H1 (cell line): ENCODE results near the gene NOX5. TPM values are rescaled to one million over a fixed set of nuclear protein-coding genes. Genes with fewer than 3 reads are reported as not detected.

Experiments
- CTCF ChIA-PET: fragments of 300-600 bp; sonication (Branson Sonifier 250); formaldehyde crosslinking; loops from one replicate; lab custom pipeline; 2021; ENCODE audit not compliant: partially characterized antibody; lab: Charles Lee
- POLR2A ChIA-PET: fragments of 300-600 bp; sonication (Branson Sonifier 250); formaldehyde crosslinking; loops from one replicate; lab custom pipeline; 2021; ENCODE audit warnings: inconsistent platforms; ENCODE audit not compliant: partially characterized antibody; lab: Charles Lee
- DNase-seq, 2 experiments: peaks; one replicate each; pipeline versions ENCODE4 v3.0.0 to v3.0.0-alpha.2; 2010 to 2022; ENCODE audit warnings: low spot score in 2 of 2, low read depth in 1 of 2, mixed read lengths in 1 of 2
- FAIRE-seq: peaks from 2 replicates; lab custom pipeline; 2011; peaks lifted over from hg19 to GRCh38; lab: Jason Lieb, UNC
- H2AFZ ChIP-seq: 2 replicates; pipeline ENCODE4 v1.8.1; 2012; ENCODE audit warnings: low read length, inconsistent platforms
- H2AK5ac ChIP-seq: 2 replicates; pipeline ENCODE4 v1.6.1; 2013; ENCODE audit warnings: low read depth, low read length
- H2BK120ac ChIP-seq: replicated peaks from 2 replicates; pipeline ENCODE3; 2013; ENCODE audit warnings: low read depth, low read length, inconsistent platforms
- H2BK12ac ChIP-seq: 2 replicates; pipeline ENCODE4 v1.6.1; 2013; ENCODE audit warnings: low read depth, low read length
- H2BK15ac ChIP-seq: 2 replicates; pipeline ENCODE4 v1.6.1; 2013; ENCODE audit warnings: low read length
- H2BK20ac ChIP-seq: 2 replicates; pipeline ENCODE4 v1.6.1; 2013; ENCODE audit warnings: low read length
- H2BK5ac ChIP-seq: 2 replicates; pipeline ENCODE4 v1.6.1; 2013; ENCODE audit warnings: low read depth, low read length
- H3K14ac ChIP-seq: 2 replicates; pipeline ENCODE4 v1.6.1; 2013; ENCODE audit warnings: inconsistent platforms; ENCODE audit not compliant: insufficient read length
- H3K18ac ChIP-seq: 2 replicates; pipeline ENCODE4 v1.6.1; 2013; ENCODE audit warnings: low read length; ENCODE audit errors: extremely low read depth
- H3K23ac ChIP-seq: 2 replicates; pipeline ENCODE4 v1.6.1; 2013; ENCODE audit warnings: inconsistent platforms; ENCODE audit not compliant: insufficient read length
- H3K23me2 ChIP-seq: 2 replicates; pipeline ENCODE4 v1.6.1; 2013; ENCODE audit warnings: low read depth, low read length
- H3K27ac ChIP-seq: 2 replicates; pipeline ENCODE4 v1.6.1; 2011; ENCODE audit warnings: low read depth, low read length, inconsistent platforms
- H3K27me3 ChIP-seq, 4 experiments: replicated peaks in 1 of 4; 1 replicate in 1 of 4; 2 replicates in 3 of 4; pipeline versions ENCODE4 v1.6.1 to v1.8.1; 2011 to 2013; ENCODE audit warnings: low read length in 3 of 4, mild to moderate bottlenecking in 3 of 4, inconsistent platforms in 2 of 4, mixed read lengths in 2 of 4, moderate library complexity in 1 of 4; ENCODE audit not compliant: control insufficient read depth in 3 of 4, insufficient read depth in 3 of 4; ENCODE audit errors: extremely low read depth in 1 of 4
- H3K36me3 ChIP-seq, 4 experiments: 2 replicates each; pipeline versions ENCODE4 v1.6.1 to v1.8.1; 2011 to 2013; ENCODE audit warnings: mild to moderate bottlenecking in 4 of 4, low read length in 3 of 4, moderate library complexity in 2 of 4, control low read depth in 1 of 4, inconsistent platforms in 1 of 4; ENCODE audit not compliant: insufficient read depth in 4 of 4, control insufficient read depth in 2 of 4
- H3K4ac ChIP-seq: replicated peaks from 2 replicates; pipeline ENCODE3; 2013; ENCODE audit warnings: low read length, low read depth, mixed read lengths, inconsistent platforms; ENCODE audit not compliant: insufficient read length
- H3K4me1 ChIP-seq, 4 experiments: replicated peaks in 1 of 4; 1 replicate in 1 of 4; 2 replicates in 3 of 4; pipeline versions ENCODE4 v1.6.1 to v1.8.1; 2011 to 2013; ENCODE audit warnings: low read length in 3 of 4, inconsistent platforms in 2 of 4, mixed read lengths in 1 of 4; ENCODE audit not compliant: insufficient read depth in 4 of 4, control insufficient read depth in 3 of 4
- H3K4me2 ChIP-seq, 2 experiments: 2 replicates each; pipeline versions ENCODE4 v1.6.1 to v1.8.1; 2011 to 2013; ENCODE audit warnings: low read depth in 2 of 2, low read length in 2 of 2, control low read depth in 1 of 2, inconsistent platforms in 1 of 2, mild to moderate bottlenecking in 1 of 2; ENCODE audit not compliant: insufficient read depth in 1 of 2
- H3K4me3 ChIP-seq, 4 experiments: fragments of 200-600, 300-600 bp in 1 of 4; sonication (generic), shearing (Covaris generic), sonication (Bioruptor Twin) in 1 of 4; 2 replicates each; pipeline versions ENCODE4 v1.5.1 to v1.8.1; 2011 to 2016; ENCODE audit warnings: low read length in 4 of 4, low read depth in 3 of 4, control low read depth in 2 of 4, inconsistent platforms in 2 of 4, mild to moderate bottlenecking in 2 of 4, mixed read lengths in 1 of 4, moderate library complexity in 1 of 4; ENCODE audit not compliant: insufficient read depth in 2 of 4; ENCODE audit errors: extremely low read depth in 1 of 4
- H3K56ac ChIP-seq: replicated peaks from 2 replicates; pipeline ENCODE3; 2013; ENCODE audit warnings: low read depth, mild to moderate bottlenecking, mixed read lengths, low read length, inconsistent platforms; ENCODE audit not compliant: insufficient read length
- H3K79me1 ChIP-seq: 2 replicates; pipeline ENCODE4 v1.6.1; 2013; ENCODE audit warnings: low read depth, low read length, control low read depth
- H3K79me2 ChIP-seq, 2 experiments: 2 replicates each; pipeline versions ENCODE4 v1.6.1 to v1.8.1; 2012 to 2013; ENCODE audit warnings: low read length in 2 of 2, mild to moderate bottlenecking in 2 of 2, inconsistent platforms in 1 of 2; ENCODE audit not compliant: insufficient read depth in 2 of 2, control insufficient read depth in 1 of 2
- H3K9ac ChIP-seq, 4 experiments: replicated peaks in 1 of 4; 1 replicate in 1 of 4; 2 replicates in 3 of 4; pipeline versions ENCODE4 v1.6.1 to v1.8.1; 2011 to 2013; ENCODE audit warnings: low read depth in 3 of 4, low read length in 3 of 4, control low read depth in 2 of 4, mild to moderate bottlenecking in 2 of 4, moderate library complexity in 2 of 4, inconsistent platforms in 1 of 4; ENCODE audit errors: extremely low read depth in 1 of 4
- H3K9me3 ChIP-seq, 2 experiments: 2 replicates each; pipeline versions ENCODE4 v1.6.1 to v1.8.1; 2012 to 2013; ENCODE audit warnings: mild to moderate bottlenecking in 2 of 2, moderate library complexity in 2 of 2, control low read depth in 1 of 2, inconsistent platforms in 1 of 2, low read depth in 1 of 2, low read length in 1 of 2, mixed read lengths in 1 of 2; ENCODE audit not compliant: insufficient read depth in 2 of 2
- H4K20me1 ChIP-seq, 2 experiments: replicated peaks in 1 of 2; 2 replicates each; pipeline versions ENCODE3 to v1.8.1; 2011 to 2013; ENCODE audit warnings: inconsistent platforms in 2 of 2, low read length in 2 of 2, mild to moderate bottlenecking in 1 of 2; ENCODE audit not compliant: insufficient read depth in 2 of 2, control insufficient read depth in 1 of 2
- H4K5ac ChIP-seq: 2 replicates; pipeline ENCODE4 v1.6.1; 2013; ENCODE audit warnings: low read length, low read depth, mixed read lengths, inconsistent platforms; ENCODE audit not compliant: insufficient read length
- H4K8ac ChIP-seq: 2 replicates; pipeline ENCODE4 v1.8.0; 2013; ENCODE audit warnings: mild to moderate bottlenecking, moderate library complexity, low read length, inconsistent platforms; ENCODE audit not compliant: insufficient read depth; ENCODE audit errors: extremely low read depth
- H4K91ac ChIP-seq: replicated peaks from 2 replicates; pipeline ENCODE3; 2013; ENCODE audit warnings: low read length, mixed read lengths, inconsistent platforms; ENCODE audit not compliant: insufficient read length
- E2F6 ChIP-seq: IDR thresholded peaks from 2 replicates; pipeline ENCODE4 v1.6.1; 2012; ENCODE audit warnings: inconsistent platforms
- FOSL1 ChIP-seq: IDR thresholded peaks from 2 replicates; pipeline ENCODE4 v1.6.1; 2011; ENCODE audit warnings: mild to moderate bottlenecking, low read depth, low read length, moderate library complexity; ENCODE audit not compliant: insufficient read depth
- NANOG ChIP-seq: IDR thresholded peaks from 2 replicates; pipeline ENCODE4 v1.6.1; 2011; ENCODE audit warnings: low read length, low read depth, mild to moderate bottlenecking, inconsistent platforms; ENCODE audit not compliant: insufficient read depth, poor library complexity, severe bottlenecking
- RBBP5 ChIP-seq: IDR thresholded peaks from 2 replicates; pipeline ENCODE4 v1.7.1; 2012; ENCODE audit warnings: low read depth, mild to moderate bottlenecking, inconsistent platforms, low read length, moderate library complexity, borderline replicate concordance
- WGBS, 2 experiments: shearing (Covaris generic) in 1 of 2; methylation state at CpG; one replicate each; pipeline versions ENCODE4 v1.1.6 to v1.1.7; 2013 to 2015; ENCODE audit warnings: low lambda C conversion rate in 2 of 2, mixed read lengths in 2 of 2, inconsistent platforms in 1 of 2, low coverage in 1 of 2, missing lambda C conversion rate in 1 of 2; ENCODE audit not compliant: insufficient replicate concordance in 2 of 2, insufficient coverage in 1 of 2, insufficient read length in 1 of 2; ENCODE audit errors: extremely low coverage in 1 of 2, missing lambda C conversion rate in 1 of 2; 5-methylcytosine and 5-hydroxymethylcytosine counted together
- polyA plus RNA-seq, 7 experiments: library from polyadenylated mRNA; depleted of rRNA in 3 of 7; stranded (reverse) in 5 of 7; unstranded in 2 of 7; fragments of >200 nt in 5 of 7; fragments of 200-250 nt in 2 of 7; gene quantifications; 1 replicate in 5 of 7; 2 replicates in 1 of 7; 4 replicates in 1 of 7; pipeline versions ENCODE4 v1.2.1 to v1.2.3, GENCODE V29; 2011 to 2013; ENCODE audit warnings: missing spikeins in 2 of 7, mixed read lengths in 2 of 7
- total RNA-seq: library from RNA; stranded (reverse); fragmentation: NEBNext Ultra II Directional; extraction: Animal tissue kit (Norgen Biotek cat#: 25700); gene quantifications from 2 replicates; pipeline ENCODE4 v1.2.1, GENCODE V29; 2021

Gene NOX5
- total and polyA plus RNA-seq, 2 of the 8 experiments (the other 6 are each of a cell fraction or from before 2014, with no cell fraction given): under 0.01 TPM; not detected in 1

- H3K79me1 ChIP-seq: no peaks in the 10 kb centered on the region
- no peak overlapping the region for H2AK5ac ChIP-seq
- H3K4ac ChIP-seq: no peak overlapping the region
- no peak overlapping the region for H4K91ac ChIP-seq
- no peak overlapping the region for H3K9ac ChIP-seq
- 91% methylated on average over 1 of the region's 1 CpG; no CpG with 5 or more reads in 1 of the 2 experiments for WGBS, 2 experiments
- TF ChIP-seq NANOG (no peak), E2F6 (no peak), FOSL1 (no peak), RBBP5 (no peak)
- H2BK20ac ChIP-seq: no peak overlapping the region
- H3K79me2 ChIP-seq: no peaks in the 10 kb centered on the region
- CTCF ChIA-PET: interaction anchor here (1.1 kb wide), 1 partner anchor 234 kb away, joined by 3 read pairs; no protein-coding TSS in a partner anchor
- no peak overlapping the region for H3K23ac ChIP-seq
- H4K20me1 ChIP-seq: no peaks in the 10 kb centered on the region
- no peaks in the 10 kb centered on the region; a peak in 2 of 4 replicates for H3K9me3 ChIP-seq
- H2BK12ac ChIP-seq: no peak overlapping the region
- H2BK120ac ChIP-seq: no peak overlapping the region
- peaks cover 8 to 14% (median 11%) of the 10 kb centered on the region in 4 experiments; a peak in 6 of 7 replicates for H3K4me1 ChIP-seq
- peaks cover 0 to 3% (median 0%) of the 10 kb centered on the region in 4 experiments; a peak in 1 of 7 replicates for H3K27me3 ChIP-seq
- H2AFZ ChIP-seq: no peak overlapping the region
- no peak overlapping the region for H3K18ac ChIP-seq
- H2BK5ac ChIP-seq: no peak overlapping the region
- no peaks in the 10 kb centered on the region for H3K36me3 ChIP-seq
- no peak overlapping the region for H2BK15ac ChIP-seq
- no peak for DNase-seq
- no peak overlapping the region for H3K4me3 ChIP-seq
- H3K56ac ChIP-seq: no peak overlapping the region
- no peak overlapping the region for H3K14ac ChIP-seq
- no peak for FAIRE-seq
- no peak overlapping the region for H4K5ac ChIP-seq
- no peak overlapping the region for H3K27ac ChIP-seq
- no peaks in the 10 kb centered on the region; the same call in 1 of the 2 replicates for H3K23me2 ChIP-seq
- no peak overlapping the region for H3K4me2 ChIP-seq
- POLR2A ChIA-PET: no interaction called here
- H4K8ac ChIP-seq: no peak overlapping the region
These were observed 55.9 kb downstream of the NOX5 start for GRCh38 chr15:69070396-69070795.
